Activated naive CD4-positive, alpha-beta T cell (primary cell): Measurements from ENCODE around the gene HNRNPL.
"Not testable (repeated sequence)": the region's sequence is repeated elsewhere in the genome, so short reads cannot be mapped to it uniquely, and the experiment has no call there.

ENCODE experiments used
- DNase-seq, 4 experiments: peaks; one replicate each; lab custom pipeline; 2025; lab: John Stamatoyannopoulos, UW

The HNRNPL gene

GRCh38 chr19:38803543-38803942 is 46.2 kb downstream of the HNRNPL start:
- DNase-seq = no peak

- DNase-seq = no peak
These were observed 48.3 kb downstream of the HNRNPL start for GRCh38 chr19:38801359-38802095.

- no peak for DNase-seq
These were observed 49.0 kb downstream of the HNRNPL start for GRCh38 chr19:38800577-38801347.

GRCh38 chr19:38799104-38799503 is 50.7 kb downstream of the HNRNPL start:
- DNase-seq = no peak

- not testable (repeated sequence) for DNase-seq
These were observed 52.0 kb downstream of the HNRNPL start for GRCh38 chr19:38797781-38798180.

GRCh38 chr19:38796154-38796553 is 53.6 kb downstream of the HNRNPL start:
- DNase-seq = no peak

- DNase-seq = no peak
These were observed 54.2 kb downstream of the HNRNPL start for GRCh38 chr19:38795549-38795948.

- DNase-seq = no peak
These were observed 56.1 kb downstream of the HNRNPL start for GRCh38 chr19:38793671-38794070.

- DNase-seq = no peak
These were observed 56.6 kb downstream of the HNRNPL start for GRCh38 chr19:38793177-38793576.

GRCh38 chr19:38792250-38793111 is 57.3 kb downstream of the HNRNPL start:
- peak in 2 of 4 experiments; percentile 15 to 21 for DNase-seq

GRCh38 chr19:38791451-38792064 is 58.2 kb downstream of the HNRNPL start:
- not testable (repeated sequence) for DNase-seq

- DNase-seq = not testable (repeated sequence)
These were observed 59.0 kb downstream of the HNRNPL start for GRCh38 chr19:38790507-38791403.

- no peak for DNase-seq
These were observed 61.1 kb downstream of the HNRNPL start, which contains the start of gene LGALS7B for GRCh38 chr19:38788478-38789243. Gene LGALS7B, plus strand, starts transcription at chr19:38789200. Its CDS starts 27 bp downstream, at chr19:38789227.

GRCh38 chr19:38786572-38787265 is 63.1 kb downstream of the HNRNPL start:
- no peak for DNase-seq
